Loucy (cell line): ENCODE measurements around the gene SLC35B2.

Source experiments
- H2AFZ ChIP-seq: fragments of 200-600 bp; sonication (generic); 2 replicates; pipeline ENCODE4 v1.6.0; 2016; ENCODE audit warnings: antibody characterized with exemption, mild to moderate bottlenecking, low read length, moderate library complexity
- H3F3A ChIP-seq: fragments of 200-600 bp; 2 replicates; pipeline ENCODE4 v1.6.0; 2016; ENCODE audit warnings: antibody characterized with exemption, low read depth, mild to moderate bottlenecking
- H3K27me3 ChIP-seq: fragments of 200-600 bp; sonication (generic); 2 replicates; pipeline ENCODE4 v1.6.1; 2014; ENCODE audit warnings: low read length, mild to moderate bottlenecking; ENCODE audit not compliant: insufficient read depth, poor library complexity, severe bottlenecking
- H3K36me3 ChIP-seq: fragments of 200-600 bp; sonication (generic); 2 replicates; pipeline ENCODE4 v1.6.1; 2016; ENCODE audit warnings: low read length; ENCODE audit not compliant: insufficient read depth
- H3K4me1 ChIP-seq: fragments of 200-600 bp; sonication (generic); 2 replicates; pipeline ENCODE4 v1.5.1; 2014; ENCODE audit warnings: low read length, mild to moderate bottlenecking; ENCODE audit not compliant: insufficient read depth, poor library complexity, severe bottlenecking
- H3K4me2 ChIP-seq: fragments of 200-600 bp; sonication (generic); 2 replicates; pipeline ENCODE4 v1.6.0; 2014; ENCODE audit warnings: antibody characterized with exemption, low read length, low read depth, mild to moderate bottlenecking; ENCODE audit not compliant: poor library complexity, severe bottlenecking
- H3K4me3 ChIP-seq: fragments of 200-600 bp; sonication (generic); 2 replicates; pipeline ENCODE4 v1.5.1; 2014; ENCODE audit warnings: low read length, mild to moderate bottlenecking, mixed read lengths; ENCODE audit not compliant: poor library complexity, severe bottlenecking
- H3K79me2 ChIP-seq: fragments of 200-600 bp; sonication (generic); 2 replicates; pipeline ENCODE4 v1.6.1; 2014; ENCODE audit warnings: low read length; ENCODE audit not compliant: insufficient read depth
- H3K9ac ChIP-seq: fragments of 200-600 bp; sonication (generic); 2 replicates; pipeline ENCODE4 v1.6.0; 2014; ENCODE audit warnings: mild to moderate bottlenecking, low read depth, low read length, moderate library complexity; ENCODE audit not compliant: poor library complexity, severe bottlenecking
- H3K9me2 ChIP-seq: fragments of 200-600 bp; sonication (generic); replicated peaks from 2 replicates; pipeline ENCODE4 v1.6.1; 2016; ENCODE audit warnings: low read depth, low read length, mixed read lengths
- H3K9me3 ChIP-seq: fragments of 200-600 bp; sonication (generic); 2 replicates; pipeline ENCODE4 v1.6.1; 2014; ENCODE audit warnings: mild to moderate bottlenecking, antibody characterized with exemption, low read length, low read depth; ENCODE audit not compliant: insufficient read depth
- H4K20me1 ChIP-seq: fragments of 200-600 bp; sonication (generic); 2 replicates; pipeline ENCODE4 v1.6.0; 2014; ENCODE audit warnings: antibody characterized with exemption, low read length, mild to moderate bottlenecking; ENCODE audit not compliant: insufficient read depth, poor library complexity, severe bottlenecking
- EZH2phosphoT487 ChIP-seq: fragments of 200-600 bp; IDR thresholded peaks from 2 replicates; pipeline ENCODE4 v1.6.1; 2018; ENCODE audit warnings: antibody characterized with exemption, mild to moderate bottlenecking, moderate library complexity, borderline replicate concordance
- TF ChIP-seq, protein P1 (sequence below): fragments of 200-600 bp; sonication (generic); conservative IDR thresholded peaks from 2 replicates; pipeline ENCODE4 v1.5.1; 2014; ENCODE audit warnings: mild to moderate bottlenecking, antibody characterized with exemption, low read length

The SLC35B2 gene

DNA sequence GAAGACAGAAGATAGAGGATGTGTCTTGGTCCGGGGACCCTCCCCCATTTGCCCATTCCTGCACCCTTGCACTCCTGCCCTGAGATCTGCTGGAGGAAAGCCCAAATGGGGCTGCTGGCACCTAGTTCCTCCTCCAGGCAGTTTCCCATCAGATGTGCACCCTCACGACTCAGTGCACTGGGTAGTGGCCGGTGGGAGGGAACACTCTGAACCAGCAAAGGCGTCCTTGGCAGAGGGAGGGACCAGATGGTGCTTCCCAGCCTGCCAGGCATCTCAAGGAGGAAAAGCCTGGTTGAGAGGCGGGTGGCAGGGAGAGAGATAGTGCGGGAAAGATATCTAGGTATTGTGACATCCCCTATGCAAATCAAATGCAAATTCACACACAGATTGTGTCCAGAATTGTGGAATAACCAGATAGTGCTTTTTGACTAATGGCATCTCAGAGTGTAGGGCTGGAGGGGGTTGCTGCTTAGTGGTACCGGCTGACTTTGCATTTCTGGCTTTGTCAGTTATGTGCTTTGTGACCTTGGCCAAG, 32.5 kb upstream of the SLC35B2 start:
- Histone ChIP-seq H3K9ac (no peak overlapping the region), H3K4me3 (no peak overlapping the region), H3K9me3 (no peaks in the 10 kb centered on the region), H3K36me3 (no peaks in the 10 kb centered on the region), H3K79me2 (no peaks in the 10 kb centered on the region), H3K4me2 (no peak overlapping the region), H3K27me3 (no peaks in the 10 kb centered on the region), H3K4me1 (no peaks in the 10 kb centered on the region), H4K20me1 (no peaks in the 10 kb centered on the region), H3K9me2 (no peaks in the 10 kb centered on the region), H2AFZ (no peak overlapping the region), H3F3A (no peaks in the 10 kb centered on the region)
- no peak for TF ChIP-seq EZH2phosphoT487
- TF ChIP-seq, protein P1, sequence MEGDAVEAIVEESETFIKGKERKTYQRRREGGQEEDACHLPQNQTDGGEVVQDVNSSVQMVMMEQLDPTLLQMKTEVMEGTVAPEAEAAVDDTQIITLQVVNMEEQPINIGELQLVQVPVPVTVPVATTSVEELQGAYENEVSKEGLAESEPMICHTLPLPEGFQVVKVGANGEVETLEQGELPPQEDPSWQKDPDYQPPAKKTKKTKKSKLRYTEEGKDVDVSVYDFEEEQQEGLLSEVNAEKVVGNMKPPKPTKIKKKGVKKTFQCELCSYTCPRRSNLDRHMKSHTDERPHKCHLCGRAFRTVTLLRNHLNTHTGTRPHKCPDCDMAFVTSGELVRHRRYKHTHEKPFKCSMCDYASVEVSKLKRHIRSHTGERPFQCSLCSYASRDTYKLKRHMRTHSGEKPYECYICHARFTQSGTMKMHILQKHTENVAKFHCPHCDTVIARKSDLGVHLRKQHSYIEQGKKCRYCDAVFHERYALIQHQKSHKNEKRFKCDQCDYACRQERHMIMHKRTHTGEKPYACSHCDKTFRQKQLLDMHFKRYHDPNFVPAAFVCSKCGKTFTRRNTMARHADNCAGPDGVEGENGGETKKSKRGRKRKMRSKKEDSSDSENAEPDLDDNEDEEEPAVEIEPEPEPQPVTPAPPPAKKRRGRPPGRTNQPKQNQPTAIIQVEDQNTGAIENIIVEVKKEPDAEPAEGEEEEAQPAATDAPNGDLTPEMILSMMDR: no peak

DNA sequence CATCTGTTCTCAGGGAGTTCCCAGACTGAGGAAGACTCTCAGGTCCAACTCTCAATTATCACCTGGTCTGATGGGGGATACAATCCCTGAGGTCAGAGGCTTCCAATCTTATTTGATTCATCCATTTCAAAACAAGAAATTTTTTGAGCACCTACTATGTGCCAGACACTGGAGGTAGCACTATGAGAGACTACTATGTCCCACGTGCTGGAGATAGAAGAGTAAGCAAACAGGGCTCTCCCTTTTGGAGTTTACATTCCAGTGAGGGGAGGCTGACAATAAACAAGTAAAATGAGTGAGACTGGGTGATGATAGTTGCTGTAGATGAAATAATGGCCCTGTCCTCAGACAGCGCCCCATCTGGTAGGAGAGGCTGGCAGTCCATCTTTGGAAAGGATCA, 29.4 kb upstream of the SLC35B2 start:
- H4K20me1 ChIP-seq: no peaks in the 10 kb centered on the region
- H2AFZ ChIP-seq: no peak overlapping the region
- H3K4me3 ChIP-seq: no peak overlapping the region
- no peaks in the 10 kb centered on the region for H3K27me3 ChIP-seq
- H3K9ac ChIP-seq: no peak overlapping the region
- no peaks in the 10 kb centered on the region for H3K4me1 ChIP-seq
- H3F3A ChIP-seq: no peaks in the 10 kb centered on the region
- H3K36me3 ChIP-seq: no peaks in the 10 kb centered on the region
- TF ChIP-seq, protein P1: no peak
- TF ChIP-seq EZH2phosphoT487: no peak
- no peak overlapping the region for H3K4me2 ChIP-seq
- H3K9me2 ChIP-seq: no peaks in the 10 kb centered on the region
- H3K9me3 ChIP-seq: no peaks in the 10 kb centered on the region
- H3K79me2 ChIP-seq: no peaks in the 10 kb centered on the region

DNA sequence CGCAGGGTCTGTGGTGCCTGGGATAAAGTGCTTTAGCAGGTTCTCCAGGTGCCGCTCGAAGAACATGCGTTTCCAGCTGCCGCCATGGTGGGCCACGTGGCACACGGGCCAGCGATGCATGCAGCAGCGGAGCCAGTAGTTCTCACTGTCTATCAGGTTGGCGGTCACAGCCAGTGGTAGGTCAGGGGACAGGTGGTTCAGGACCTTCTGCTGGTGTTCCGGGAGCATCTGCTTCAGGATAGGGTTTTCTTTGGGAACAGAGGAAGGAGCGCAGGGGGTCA, 28.9 kb upstream of the SLC35B2 start:
- H3K4me2 ChIP-seq: no peak overlapping the region
- H3K9me2 ChIP-seq: no peaks in the 10 kb centered on the region
- no peaks in the 10 kb centered on the region for H3K27me3 ChIP-seq
- no peaks in the 10 kb centered on the region for H3K4me1 ChIP-seq
- H4K20me1 ChIP-seq: no peaks in the 10 kb centered on the region
- TF ChIP-seq, protein P1: no peak
- TF ChIP-seq EZH2phosphoT487: no peak
- H3K4me3 ChIP-seq: no peak overlapping the region
- H2AFZ ChIP-seq: no peak overlapping the region
- no peak overlapping the region for H3K9ac ChIP-seq
- H3F3A ChIP-seq: no peaks in the 10 kb centered on the region
- no peaks in the 10 kb centered on the region for H3K9me3 ChIP-seq
- no peaks in the 10 kb centered on the region for H3K36me3 ChIP-seq
- H3K79me2 ChIP-seq: no peaks in the 10 kb centered on the region
